Transverse colon (tissue), 3 donors: ENCODE data around the gene PPM1J.

Source experiments
- CTCF ChIP-seq, 5 experiments: fragments of 200-600 bp in 3 of 5; fragments of 450-650 bp in 2 of 5; sonication (generic) in 3 of 5; IDR thresholded peaks; 1 replicate in 2 of 5; 2 replicates in 3 of 5; pipeline ENCODE4 v1.5.1; 2016 to 2017; ENCODE audit warnings: antibody characterized with exemption in 5 of 5, inconsistent platforms in 3 of 5, mild to moderate bottlenecking in 2 of 5, moderate library complexity in 1 of 5
- POLR2A ChIP-seq: fragments of 450-650 bp; IDR thresholded peaks from one replicate; pipeline ENCODE4 v1.6.1; 2016; ENCODE audit warnings: antibody characterized with exemption, mild to moderate bottlenecking, moderate library complexity

GRCh38 chr1:112689196-112689841, 25.8 kb downstream of the PPM1J start:
- TF ChIP-seq CTCF (IDR thresholded peaks at IDR 0.05) (no peak), POLR2A (no peak)
